ENCODE data around the gene SESN3. TPM values are rescaled to one million over a fixed set of nuclear protein-coding genes. Genes with fewer than 3 reads are reported as not detected.

Gene SESN3
- polyA plus RNA-seq, 4 donors, result 3.5 to 60.1 (median 5.3) TPM

DNA sequence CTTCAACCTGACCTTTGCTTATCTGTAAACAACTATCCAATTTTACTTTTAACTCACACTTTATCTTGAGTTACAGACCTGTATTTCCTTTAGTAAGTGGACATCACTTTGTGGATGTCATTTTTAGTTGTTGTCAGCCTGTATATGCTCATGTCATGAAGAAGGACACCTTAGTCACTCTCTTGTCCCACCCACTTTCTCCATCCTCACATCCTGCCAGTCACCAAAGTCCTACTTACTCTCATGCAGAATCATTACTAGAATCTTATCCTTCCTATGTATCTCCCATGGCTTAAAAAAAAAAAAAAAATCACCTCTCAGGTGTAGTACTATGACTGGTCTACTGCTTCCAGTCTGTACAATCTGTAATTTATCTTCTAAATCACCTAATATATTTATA lies 43.3 kb downstream of the SESN3 start:
- Histone ChIP-seq H3K27ac (ENCODE audit: low read depth in 1 of 3, low read length in 2 of 3) (no peak overlapping the region), H3K4me1 (ENCODE audit: control insufficient read depth in 3 of 3, insufficient read depth in 2 of 3, low read depth in 1 of 3, low read length in 2 of 3) (no peaks in the 10 kb centered on the region), H3K4me3 (ENCODE audit: low read depth in 1 of 3, low read length in 3 of 3) (no peak overlapping the region), H3K9me3 (ENCODE audit: control insufficient read depth in 2 of 2, insufficient read depth in 1 of 2, low read depth in 1 of 2, low read length in 1 of 2) (no peaks in the 10 kb centered on the region), H3K36me3 (ENCODE audit: control insufficient read depth in 3 of 3, insufficient read depth in 2 of 3, low read depth in 1 of 3, low read length in 3 of 3) (peaks cover 0 to 2% (median 1%) of the 10 kb centered on the region in 3 donors), H3K27me3 (ENCODE audit: control insufficient read depth in 3 of 3, insufficient read depth in 3 of 3, low read length in 3 of 3) (no peaks in the 10 kb centered on the region)
- no peak for FAIRE-seq
- no peak for DNase-seq

DNA sequence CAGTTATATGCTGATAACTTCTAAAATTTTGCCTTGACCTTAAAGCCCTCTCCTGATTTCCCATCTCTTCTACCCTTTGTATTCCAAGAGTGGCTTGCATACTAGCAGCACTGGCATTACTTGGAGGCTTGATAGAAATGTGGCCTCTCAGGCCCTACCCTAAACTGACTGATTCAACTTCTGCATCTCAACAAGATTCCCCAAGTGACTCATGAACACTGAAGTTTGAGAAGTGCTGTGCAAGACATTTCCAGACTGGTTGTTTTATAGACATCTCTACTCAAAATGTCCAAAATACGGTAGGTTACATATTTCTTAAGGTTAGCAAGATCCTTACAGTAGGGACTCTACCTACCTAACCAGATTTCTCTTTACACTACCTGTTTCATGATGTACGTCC lies 48.6 kb downstream of the SESN3 start:
- FAIRE-seq (no peak), DNase-seq (no peak)
- Histone ChIP-seq H3K27ac (ENCODE audit: low read depth in 1 of 3, low read length in 2 of 3) (no peak overlapping the region), H3K4me1 (ENCODE audit: control insufficient read depth in 3 of 3, insufficient read depth in 2 of 3, low read depth in 1 of 3, low read length in 2 of 3) (no peaks in the 10 kb centered on the region), H3K9me3 (ENCODE audit: control insufficient read depth in 2 of 2, insufficient read depth in 1 of 2, low read depth in 1 of 2, low read length in 1 of 2) (no peaks in the 10 kb centered on the region), H3K4me3 (ENCODE audit: low read depth in 1 of 3, low read length in 3 of 3) (no peak overlapping the region), H3K36me3 (ENCODE audit: control insufficient read depth in 3 of 3, insufficient read depth in 2 of 3, low read depth in 1 of 3, low read length in 3 of 3) (peaks cover 0 to 4% (median 3%) of the 10 kb centered on the region in 3 donors), H3K27me3 (ENCODE audit: control insufficient read depth in 3 of 3, insufficient read depth in 3 of 3, low read length in 3 of 3) (no peaks in the 10 kb centered on the region)
- WGBS, 3 donors, result 81 to 99% (median 97%) methylated on average over 2 of the region's 2 CpGs

DNA sequence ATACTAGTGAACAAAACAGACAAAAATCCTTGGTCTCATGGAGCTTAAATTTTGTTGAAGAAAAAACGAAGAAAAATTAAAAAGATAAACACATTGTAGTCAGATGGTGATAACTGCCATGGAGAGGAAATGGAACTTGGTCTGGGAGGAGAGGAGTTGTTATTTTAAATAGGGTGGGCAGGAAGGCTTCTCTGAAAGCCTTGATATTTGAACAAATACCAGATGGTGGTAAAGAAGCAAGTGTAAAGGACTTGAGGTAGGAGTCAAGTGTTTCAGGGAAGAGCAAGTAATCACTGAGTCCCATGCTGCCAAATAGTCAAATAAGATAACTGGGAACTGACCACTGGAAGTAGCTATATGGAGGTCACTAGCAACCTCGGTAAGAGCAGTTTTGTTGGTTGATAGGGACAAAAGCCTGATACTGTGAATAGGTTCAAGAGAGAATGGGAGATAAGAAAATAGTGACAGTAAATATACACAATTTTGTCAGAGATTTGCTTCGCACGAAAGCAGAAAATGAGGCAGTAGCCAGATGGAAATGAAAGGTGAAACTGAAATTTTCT lies 55.1 kb downstream of the SESN3 start:
- Histone ChIP-seq H3K27ac (ENCODE audit: low read depth in 1 of 3, low read length in 2 of 3) (no peak overlapping the region), H3K9me3 (ENCODE audit: control insufficient read depth in 2 of 2, insufficient read depth in 1 of 2, low read depth in 1 of 2, low read length in 1 of 2) (no peaks in the 10 kb centered on the region), H3K27me3 (ENCODE audit: control insufficient read depth in 3 of 3, insufficient read depth in 3 of 3, low read length in 3 of 3) (no peaks in the 10 kb centered on the region), H3K4me1 (ENCODE audit: control insufficient read depth in 3 of 3, insufficient read depth in 2 of 3, low read depth in 1 of 3, low read length in 2 of 3) (no peaks in the 10 kb centered on the region), H3K36me3 (ENCODE audit: control insufficient read depth in 3 of 3, insufficient read depth in 2 of 3, low read depth in 1 of 3, low read length in 3 of 3) (peaks cover 0 to 8% (median 0%) of the 10 kb centered on the region in 3 donors), H3K4me3 (ENCODE audit: low read depth in 1 of 3, low read length in 3 of 3) (no peak overlapping the region)
- 84 to 88% (median 85%) methylated on average over 4 of the region's 4 CpGs for WGBS, 3 donors
- DNase-seq (no peak), FAIRE-seq (no peak)

DNA sequence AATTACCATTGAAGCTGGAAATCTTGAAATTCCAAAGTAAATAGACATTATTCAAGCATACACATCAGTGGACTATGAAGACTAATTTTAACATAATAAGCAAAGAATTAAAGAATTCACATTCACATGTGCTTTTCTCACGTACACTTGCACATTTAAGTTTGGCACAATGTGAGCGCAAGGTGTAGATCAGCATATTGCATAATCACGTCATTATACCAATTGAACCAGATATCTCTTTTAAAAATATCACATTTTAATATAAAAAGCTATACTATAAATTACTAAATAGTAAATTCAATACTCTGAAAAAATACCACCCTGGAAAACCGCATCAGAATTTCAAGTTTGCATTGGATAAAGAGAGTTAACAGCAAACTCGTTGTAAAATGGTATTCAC lies 60.7 kb downstream of the SESN3 start:
- no peaks in the 10 kb centered on the region for H3K4me1 ChIP-seq (ENCODE audit: control insufficient read depth in 3 of 3, insufficient read depth in 2 of 3, low read depth in 1 of 3, low read length in 2 of 3)
- FAIRE-seq (no peak), DNase-seq (no peak)
- peaks cover 0 to 11% (median 0%) of the 10 kb centered on the region in 3 donors for H3K36me3 ChIP-seq (ENCODE audit: control insufficient read depth in 3 of 3, insufficient read depth in 2 of 3, low read depth in 1 of 3, low read length in 3 of 3)
- H3K27ac ChIP-seq (ENCODE audit: low read depth in 1 of 3, low read length in 2 of 3), result no peak overlapping the region
- no peaks in the 10 kb centered on the region for H3K27me3 ChIP-seq (ENCODE audit: control insufficient read depth in 3 of 3, insufficient read depth in 3 of 3, low read length in 3 of 3)
- WGBS, 3 donors, result 91 to 96% (median 96%) methylated on average over 5 of the region's 5 CpGs
- H3K4me3 ChIP-seq (ENCODE audit: low read depth in 1 of 3, low read length in 3 of 3), result no peak overlapping the region
- no peaks in the 10 kb centered on the region for H3K9me3 ChIP-seq (ENCODE audit: control insufficient read depth in 2 of 2, insufficient read depth in 1 of 2, low read depth in 1 of 2, low read length in 1 of 2)

DNA sequence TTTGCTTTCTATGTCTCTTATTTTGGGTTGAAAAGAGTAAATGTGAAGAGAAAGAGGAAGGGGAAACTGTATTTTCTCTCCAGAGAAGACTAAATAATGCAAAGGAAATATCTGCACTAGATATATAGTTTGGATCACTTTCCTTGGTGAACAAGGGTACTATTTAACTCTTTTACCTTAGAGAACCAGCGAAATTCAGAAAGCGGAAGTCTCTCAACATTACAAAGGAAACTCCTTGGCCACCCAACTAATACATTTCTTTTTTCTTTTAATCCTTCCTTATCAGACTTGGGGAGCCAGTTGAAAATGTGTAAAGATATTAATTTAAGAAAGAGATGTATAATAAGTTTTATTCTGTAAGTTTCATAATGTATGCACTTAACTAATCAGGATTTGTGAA lies 64.2 kb downstream of the SESN3 start:
- FAIRE-seq, result no peak

DNA sequence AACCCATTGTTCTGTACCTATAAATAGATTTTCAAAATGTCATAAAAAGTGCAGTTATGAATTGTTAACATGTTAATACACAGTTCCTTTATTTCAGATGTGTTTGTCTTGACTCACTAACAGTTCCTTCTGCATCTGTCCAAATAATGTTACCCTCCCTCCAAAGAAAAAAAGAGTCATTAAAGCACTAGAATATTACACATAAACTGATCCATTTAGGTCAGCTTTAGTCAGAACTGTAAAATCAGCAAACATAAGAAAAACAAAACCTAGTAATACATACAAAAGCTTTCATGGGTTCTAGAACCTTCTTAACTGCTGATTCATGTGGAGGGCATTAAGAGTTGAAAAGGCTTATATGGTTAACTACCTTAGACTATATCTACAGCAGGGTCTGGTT lies 65.4 kb downstream of the SESN3 start:
- peak; percentile 94 for FAIRE-seq

More for the DNA sequence above, 64.2 kb downstream of the SESN3 start:
- H3K4me3 ChIP-seq (ENCODE audit: low read depth in 1 of 3, low read length in 3 of 3), result no peak overlapping the region
- 90 to 100% (median 96%) methylated on average over 2 of the region's 2 CpGs for WGBS, 3 donors
- H3K36me3 ChIP-seq (ENCODE audit: control insufficient read depth in 3 of 3, insufficient read depth in 2 of 3, low read depth in 1 of 3, low read length in 3 of 3), result peaks cover 0 to 2% (median 0%) of the 10 kb centered on the region in 3 donors
- no peaks in the 10 kb centered on the region for H3K4me1 ChIP-seq (ENCODE audit: control insufficient read depth in 3 of 3, insufficient read depth in 2 of 3, low read depth in 1 of 3, low read length in 2 of 3)
- H3K27ac ChIP-seq (ENCODE audit: low read depth in 1 of 3, low read length in 2 of 3), result no peak overlapping the region
- no peaks in the 10 kb centered on the region for H3K27me3 ChIP-seq (ENCODE audit: control insufficient read depth in 3 of 3, insufficient read depth in 3 of 3, low read length in 3 of 3)
- no peaks in the 10 kb centered on the region for H3K9me3 ChIP-seq (ENCODE audit: control insufficient read depth in 2 of 2, insufficient read depth in 1 of 2, low read depth in 1 of 2, low read length in 1 of 2)
- no peak for DNase-seq

DNA sequence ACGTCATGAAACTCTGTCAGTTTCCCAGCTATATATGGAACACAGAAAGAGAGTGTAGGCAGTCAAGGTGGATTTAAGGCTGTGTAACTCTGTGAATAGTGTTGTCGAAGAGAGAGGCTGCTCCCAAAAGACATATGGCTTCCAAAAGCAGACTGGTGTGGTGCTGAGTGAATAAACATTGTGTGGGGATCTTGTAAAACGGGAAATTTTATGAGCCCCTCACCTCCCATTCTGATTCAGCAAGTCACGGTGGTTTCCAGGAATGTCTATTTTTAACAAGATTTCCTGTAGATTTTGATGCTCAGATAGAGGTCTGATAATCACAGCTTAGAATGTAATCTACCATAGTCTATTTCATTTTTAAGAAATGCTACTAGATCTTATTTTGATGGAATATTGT lies 67.9 kb downstream of the SESN3 start:
- H3K27ac ChIP-seq (ENCODE audit: low read depth in 1 of 3, low read length in 2 of 3), result no peak overlapping the region
- DNase-seq (no peak), FAIRE-seq (no peak)
- no peaks in the 10 kb centered on the region for H3K36me3 ChIP-seq (ENCODE audit: control insufficient read depth in 3 of 3, insufficient read depth in 2 of 3, low read depth in 1 of 3, low read length in 3 of 3)
- no peaks in the 10 kb centered on the region for H3K27me3 ChIP-seq (ENCODE audit: control insufficient read depth in 3 of 3, insufficient read depth in 3 of 3, low read length in 3 of 3)
- H3K9me3 ChIP-seq (ENCODE audit: control insufficient read depth in 2 of 2, insufficient read depth in 1 of 2, low read depth in 1 of 2, low read length in 1 of 2), result no peaks in the 10 kb centered on the region
- H3K4me1 ChIP-seq (ENCODE audit: control insufficient read depth in 3 of 3, insufficient read depth in 2 of 3, low read depth in 1 of 3, low read length in 2 of 3), result no peaks in the 10 kb centered on the region
- 60 to 79% (median 60%) methylated on average over 4 of the region's 4 CpGs for WGBS, 3 donors
- H3K4me3 ChIP-seq (ENCODE audit: low read depth in 1 of 3, low read length in 3 of 3), result no peak overlapping the region

More for the DNA sequence above, 65.4 kb downstream of the SESN3 start:
- H3K36me3 ChIP-seq (ENCODE audit: control insufficient read depth in 3 of 3, insufficient read depth in 2 of 3, low read depth in 1 of 3, low read length in 3 of 3), result peaks cover 0 to 2% (median 0%) of the 10 kb centered on the region in 3 donors
- H3K4me1 ChIP-seq (ENCODE audit: control insufficient read depth in 3 of 3, insufficient read depth in 2 of 3, low read depth in 1 of 3, low read length in 2 of 3), result no peaks in the 10 kb centered on the region
- no peaks in the 10 kb centered on the region for H3K9me3 ChIP-seq (ENCODE audit: control insufficient read depth in 2 of 2, insufficient read depth in 1 of 2, low read depth in 1 of 2, low read length in 1 of 2)
- no peak overlapping the region for H3K27ac ChIP-seq (ENCODE audit: low read depth in 1 of 3, low read length in 2 of 3)
- H3K4me3 ChIP-seq (ENCODE audit: low read depth in 1 of 3, low read length in 3 of 3), result no peak overlapping the region
- DNase-seq, result no peak
- no peaks in the 10 kb centered on the region for H3K27me3 ChIP-seq (ENCODE audit: control insufficient read depth in 3 of 3, insufficient read depth in 3 of 3, low read length in 3 of 3)

DNA sequence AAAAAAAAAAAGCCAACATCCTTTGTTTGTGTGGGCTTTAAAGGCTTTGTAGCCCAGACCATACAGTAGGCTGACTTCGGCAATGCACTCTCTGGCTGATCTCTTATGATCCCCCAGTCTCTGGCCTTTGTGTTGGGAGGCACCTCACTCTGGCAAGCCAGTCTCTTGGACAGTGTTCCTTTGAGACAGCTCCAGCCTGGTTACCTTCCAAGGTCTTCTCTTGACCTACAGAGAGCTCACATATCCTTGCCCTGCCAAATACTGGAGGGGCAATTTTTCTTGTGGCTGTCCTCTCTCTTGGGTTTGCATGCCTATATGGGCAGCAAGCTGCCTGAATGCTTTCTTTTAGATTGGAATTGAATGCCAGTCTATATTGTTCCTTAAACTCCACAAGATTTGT lies 69.8 kb downstream of the SESN3 start:
- Histone ChIP-seq H3K4me3 (ENCODE audit: low read depth in 1 of 3, low read length in 3 of 3) (no peak overlapping the region), H3K36me3 (ENCODE audit: control insufficient read depth in 3 of 3, insufficient read depth in 2 of 3, low read depth in 1 of 3, low read length in 3 of 3) (no peaks in the 10 kb centered on the region), H3K4me1 (ENCODE audit: control insufficient read depth in 3 of 3, insufficient read depth in 2 of 3, low read depth in 1 of 3, low read length in 2 of 3) (no peaks in the 10 kb centered on the region), H3K27ac (ENCODE audit: low read depth in 1 of 3, low read length in 2 of 3) (no peak overlapping the region), H3K27me3 (ENCODE audit: control insufficient read depth in 3 of 3, insufficient read depth in 3 of 3, low read length in 3 of 3) (no peaks in the 10 kb centered on the region), H3K9me3 (ENCODE audit: control insufficient read depth in 2 of 2, insufficient read depth in 1 of 2, low read depth in 1 of 2, low read length in 1 of 2) (no peaks in the 10 kb centered on the region)
- DNase-seq, result no peak
- WGBS, 3 donors, result 91 to 100% (median 100%) methylated on average over 1 of the region's 1 CpG
- FAIRE-seq, result no peak

DNA sequence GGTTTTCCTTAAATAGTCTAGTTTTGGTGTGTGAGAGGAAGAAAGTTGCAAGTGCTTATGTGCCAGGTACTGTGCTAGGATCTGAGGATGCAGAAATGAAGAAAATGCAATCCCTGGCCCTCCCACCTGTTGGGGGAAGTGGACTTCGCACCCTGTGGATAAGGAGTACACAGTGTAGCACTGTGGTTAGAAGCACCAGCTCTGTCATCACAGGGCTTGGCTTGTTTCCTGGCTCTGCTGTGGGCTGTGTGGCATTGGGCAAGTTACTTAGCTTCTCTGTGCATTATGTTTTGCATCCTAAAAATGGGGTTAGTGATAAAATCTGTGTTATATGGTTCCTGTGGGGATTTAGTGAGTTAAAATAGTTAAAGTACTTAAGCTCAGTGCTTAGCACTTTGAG lies 73.2 kb downstream of the SESN3 start:
- no peak for FAIRE-seq
- WGBS, 3 donors, result 40 to 69% (median 62%) methylated on average over 1 of the region's 1 CpG
- no peak overlapping the region for H3K27ac ChIP-seq (ENCODE audit: low read depth in 1 of 3, low read length in 2 of 3)

More for the DNA sequence above, 73.2 kb downstream of the SESN3 start:
- no peak overlapping the region for H3K4me3 ChIP-seq (ENCODE audit: low read depth in 1 of 3, low read length in 3 of 3)
- H3K27me3 ChIP-seq (ENCODE audit: control insufficient read depth in 3 of 3, insufficient read depth in 3 of 3, low read length in 3 of 3), result no peaks in the 10 kb centered on the region
- DNase-seq, result peak; percentile 36 to 37
- peaks cover 0 to 3% (median 0%) of the 10 kb centered on the region in 3 donors for H3K4me1 ChIP-seq (ENCODE audit: control insufficient read depth in 3 of 3, insufficient read depth in 2 of 3, low read depth in 1 of 3, low read length in 2 of 3)
- H3K9me3 ChIP-seq (ENCODE audit: control insufficient read depth in 2 of 2, insufficient read depth in 1 of 2, low read depth in 1 of 2, low read length in 1 of 2), result no peaks in the 10 kb centered on the region
- H3K36me3 ChIP-seq (ENCODE audit: control insufficient read depth in 3 of 3, insufficient read depth in 2 of 3, low read depth in 1 of 3, low read length in 3 of 3), result no peaks in the 10 kb centered on the region
